Measurements from ENCODE around the gene CLCNKA. TPM values are rescaled to one million over a fixed set of nuclear protein-coding genes. Genes with fewer than 3 reads are reported as not detected.

CLCNKA gene
- total and polyA plus RNA-seq, 12 donors, result 0.18 to 52.5 (median 2.1) TPM

GRCh38 chr1:16046842-16047241, 25.0 kb downstream of the CLCNKA start:
- H3K9me3 ChIP-seq (replicated peaks in 1 of 3), result no peaks in the 10 kb centered on the region
- WGBS, 4 donors, result 62 to 100% (median 84%) methylated on average over 1 to 7 of the region's 7 CpGs
- H3K27ac ChIP-seq, result no peak overlapping the region
- H3K27me3 ChIP-seq, result no peaks in the 10 kb centered on the region
- H3K36me3 ChIP-seq (replicated peaks in 1 of 2), result no peaks in the 10 kb centered on the region
- no peak for DNase-seq
- intact Hi-C loops (cut with DNase I), result loop anchor here in 1 of 2 donors (5.0 kb wide), 1 partner anchor 40 kb away; no protein-coding TSS in a partner anchor
- no peak for TF ChIP-seq CTCF (IDR thresholded peaks at IDR 0.05)
- TF ChIP-seq POLR2A (IDR thresholded peaks at IDR 0.05), result no peak
- H3K4me1 ChIP-seq (replicated peaks in 1 of 2), result no peaks in the 10 kb centered on the region
- no peak overlapping the region for H3K4me3 ChIP-seq

- H3K36me3 ChIP-seq (replicated peaks in 1 of 2), result no peaks in the 10 kb centered on the region
- H3K27ac ChIP-seq, result no peak overlapping the region
- TF ChIP-seq POLR2A (IDR thresholded peaks at IDR 0.05) (no peak), CTCF (IDR thresholded peaks at IDR 0.05) (no peak)
- no peaks in the 10 kb centered on the region for H3K9me3 ChIP-seq (replicated peaks in 1 of 3)
- no peak for DNase-seq
- H3K4me1 ChIP-seq (replicated peaks in 1 of 2), result no peaks in the 10 kb centered on the region
- intact Hi-C loops (cut with DNase I), result loop anchor here in 1 of 2 donors (5.0 kb wide), 1 partner anchor 41 kb away; no protein-coding TSS in a partner anchor
- 78 to 94% (median 86%) methylated on average over 10 to 19 of the region's 19 CpGs for WGBS, 4 donors
- no peaks in the 10 kb centered on the region for H3K27me3 ChIP-seq
- H3K4me3 ChIP-seq, result peak overlapping the region in 1 of 4 donors; percentile 52
Measured at GRCh38 chr1:16047791-16048475, 26.1 kb downstream of the CLCNKA start.

GRCh38 chr1:16048573-16049189, 26.8 kb downstream of the CLCNKA start:
- peak overlapping the region in 1 of 4 donors; percentile 52 for H3K4me3 ChIP-seq
- H3K27me3 ChIP-seq, result no peaks in the 10 kb centered on the region
- peak in 2 of 7 donors; percentile 39 to 72 for DNase-seq
- intact Hi-C loops (cut with DNase I), result loop anchor here in 1 of 2 donors (5.0 kb wide), 1 partner anchor 41 kb away; no protein-coding TSS in a partner anchor
- H3K36me3 ChIP-seq (replicated peaks in 1 of 2), result no peaks in the 10 kb centered on the region
- 3 to 28% (median 20%) methylated on average over 6 to 25 of the region's 25 CpGs for WGBS, 4 donors
- TF ChIP-seq CTCF (IDR thresholded peaks at IDR 0.05) (no peak), POLR2A (IDR thresholded peaks at IDR 0.05) (no peak)
- H3K4me1 ChIP-seq (replicated peaks in 1 of 2), result no peaks in the 10 kb centered on the region
- no peaks in the 10 kb centered on the region for H3K9me3 ChIP-seq (replicated peaks in 1 of 3)
- H3K27ac ChIP-seq, result no peak overlapping the region

- Histone ChIP-seq H3K36me3 (replicated peaks in 1 of 2) (no peaks in the 10 kb centered on the region), H3K27ac (no peak overlapping the region), H3K27me3 (no peaks in the 10 kb centered on the region), H3K9me3 (replicated peaks in 1 of 3) (no peaks in the 10 kb centered on the region), H3K4me1 (replicated peaks in 1 of 2) (no peaks in the 10 kb centered on the region), H3K4me3 (no peak overlapping the region)
- DNase-seq, result no peak
- intact Hi-C loops (cut with DNase I), result loop anchor here in 1 of 2 donors (1.0 to 10.0 kb wide), 2 partner anchors 9 to 46 kb away; partner anchors contain the start of gene SRARP
- WGBS, 4 donors, result 85 to 94% (median 86%) methylated on average over 7 of the region's 7 CpGs
- TF ChIP-seq CTCF (IDR thresholded peaks at IDR 0.05) (no peak), POLR2A (IDR thresholded peaks at IDR 0.05) (no peak)
Measured at GRCh38 chr1:16050328-16050727, 28.5 kb downstream of the CLCNKA start.

Measured in adrenal gland (tissue), 12 donors.